ENCODE measurements around the gene PSMB10.

DNA sequence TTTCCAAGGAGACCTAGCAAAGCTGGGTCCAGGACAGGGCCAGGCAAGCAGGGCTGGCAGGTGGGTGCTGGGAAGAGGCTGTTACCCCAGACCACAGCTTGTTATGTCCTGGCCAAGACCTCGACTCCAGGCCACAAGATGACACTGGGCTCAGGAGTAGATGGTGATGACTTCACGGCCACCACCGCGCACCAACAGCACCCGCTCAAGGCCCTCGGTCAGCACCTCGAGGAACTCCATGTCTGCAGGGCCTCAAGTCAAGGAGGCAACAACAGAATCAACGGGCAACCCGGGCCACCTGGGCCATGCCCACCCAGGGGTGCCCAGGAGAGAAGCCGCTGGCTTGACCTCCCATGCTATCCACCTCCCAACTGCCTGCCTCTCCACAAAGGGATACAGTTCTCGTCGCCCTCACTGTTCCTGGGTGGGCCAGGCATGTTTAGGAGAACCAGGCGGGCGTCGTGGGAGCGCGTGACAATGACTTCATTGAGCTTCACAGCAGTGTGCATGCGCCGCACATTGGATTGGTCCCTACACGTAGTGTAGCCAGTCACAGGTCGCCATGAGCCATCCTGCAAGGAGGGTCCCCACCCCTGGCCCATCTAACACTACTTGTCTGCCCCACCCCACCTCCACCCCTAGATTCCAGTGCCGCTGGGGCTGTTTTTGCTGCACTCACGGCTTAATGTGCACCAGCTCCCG, 8.2 kb upstream of the PSMB10 start:
- TF ChIP-seq, protein P1, sequence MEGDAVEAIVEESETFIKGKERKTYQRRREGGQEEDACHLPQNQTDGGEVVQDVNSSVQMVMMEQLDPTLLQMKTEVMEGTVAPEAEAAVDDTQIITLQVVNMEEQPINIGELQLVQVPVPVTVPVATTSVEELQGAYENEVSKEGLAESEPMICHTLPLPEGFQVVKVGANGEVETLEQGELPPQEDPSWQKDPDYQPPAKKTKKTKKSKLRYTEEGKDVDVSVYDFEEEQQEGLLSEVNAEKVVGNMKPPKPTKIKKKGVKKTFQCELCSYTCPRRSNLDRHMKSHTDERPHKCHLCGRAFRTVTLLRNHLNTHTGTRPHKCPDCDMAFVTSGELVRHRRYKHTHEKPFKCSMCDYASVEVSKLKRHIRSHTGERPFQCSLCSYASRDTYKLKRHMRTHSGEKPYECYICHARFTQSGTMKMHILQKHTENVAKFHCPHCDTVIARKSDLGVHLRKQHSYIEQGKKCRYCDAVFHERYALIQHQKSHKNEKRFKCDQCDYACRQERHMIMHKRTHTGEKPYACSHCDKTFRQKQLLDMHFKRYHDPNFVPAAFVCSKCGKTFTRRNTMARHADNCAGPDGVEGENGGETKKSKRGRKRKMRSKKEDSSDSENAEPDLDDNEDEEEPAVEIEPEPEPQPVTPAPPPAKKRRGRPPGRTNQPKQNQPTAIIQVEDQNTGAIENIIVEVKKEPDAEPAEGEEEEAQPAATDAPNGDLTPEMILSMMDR (IDR thresholded peaks at IDR 0.05), result no peak
- TF ChIP-seq POLR2A (IDR thresholded peaks at IDR 0.05), result no peak

All from body of pancreas (tissue), 4 donors.